HG03175 (cell line): ENCODE measurements around the gene AXIN1.

Source experiments
- ATAC-seq: cut with Tn5 transposase; IDR thresholded peaks from one replicate; pipeline ENCODE4 v1.9.1; 2021; ENCODE audit warnings: mild to moderate bottlenecking, moderate library complexity; ENCODE audit not compliant: unreplicated experiment

AXIN1 gene

GRCh38 chr16:253833-254232, 98.7 kb downstream of the AXIN1 start:
- no peak for ATAC-seq

GRCh38 chr16:252366-253337, 99.9 kb downstream of the AXIN1 start:
- ATAC-seq = no peak

- no peak for ATAC-seq
These were observed 103.1 kb downstream of the AXIN1 start for GRCh38 chr16:249431-249830.

- ATAC-seq = no peak
These were observed 105.5 kb downstream of the AXIN1 start for GRCh38 chr16:247027-247426.

GRCh38 chr16:245105-245504, 107.4 kb downstream of the AXIN1 start:
- no peak for ATAC-seq

GRCh38 chr16:243348-243747, 109.2 kb downstream of the AXIN1 start:
- ATAC-seq = no peak

- no peak for ATAC-seq
These were observed 110.2 kb downstream of the AXIN1 start for GRCh38 chr16:242281-242680.

GRCh38 chr16:240559-240958, 112.0 kb downstream of the AXIN1 start:
- no peak for ATAC-seq

- no peak for ATAC-seq
These were observed 112.6 kb downstream of the AXIN1 start for GRCh38 chr16:239948-240277.
